Erythroblast (primary cell): ENCODE measurements around the gene GLI1.
"Not testable (repeated sequence)": the region's sequence is repeated elsewhere in the genome, so short reads cannot be mapped to it uniquely, and the experiment has no call there.

ENCODE experiments used
- GATA1 ChIP-seq: IDR thresholded peaks from 2 replicates; pipeline ENCODE4 v1.6.1; 2011; ENCODE audit warnings: low read depth, mild to moderate bottlenecking, control low read depth, low read length, moderate library complexity
- POLR2A ChIP-seq: IDR thresholded peaks from 2 replicates; pipeline ENCODE4 v1.6.1; 2011; ENCODE audit warnings: mild to moderate bottlenecking, low read length

- not testable (repeated sequence) for TF ChIP-seq POLR2A, GATA1
Observed at GRCh38 chr12:57441393-57441792, 18.2 kb upstream of the GLI1 start.
